HG03565 (cell line): Measurements from ENCODE around the gene SNX25.
A peak's percentile ranks its signal among the peaks of the same experiment; 100 is the strongest.

ENCODE experiments used
- ATAC-seq: cut with Tn5 transposase; IDR thresholded peaks from one replicate; pipeline ENCODE4 v1.9.1; 2021; ENCODE audit warnings: mild to moderate bottlenecking, moderate library complexity; ENCODE audit not compliant: unreplicated experiment

Gene SNX25

GRCh38 chr4:185332575-185333464, 123.4 kb downstream of the SNX25 start:
- peak; percentile 83 for ATAC-seq

- ATAC-seq = no peak
Observed at GRCh38 chr4:185334326-185334725, 124.9 kb downstream of the SNX25 start.

- ATAC-seq = no peak
Observed at GRCh38 chr4:185335579-185335978, 126.2 kb downstream of the SNX25 start.

DNA sequence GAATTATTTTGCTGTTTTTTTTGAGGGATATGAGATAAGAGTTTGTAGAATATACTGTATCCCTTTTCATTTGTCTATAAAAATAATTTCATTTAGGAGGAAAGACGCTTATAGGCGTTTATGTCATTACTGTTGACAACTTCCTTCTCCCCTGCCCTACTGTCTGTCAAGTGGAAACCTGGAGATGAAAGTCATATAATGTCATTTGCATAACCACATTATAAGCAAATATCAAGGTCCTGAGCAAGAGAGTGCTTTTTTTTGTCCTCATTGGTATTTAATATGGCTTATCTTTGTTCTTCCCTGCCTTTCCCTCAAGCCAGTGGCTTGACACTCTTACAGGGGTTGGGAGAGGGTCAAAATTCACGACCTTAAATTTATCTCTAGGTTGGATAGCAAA, 130.5 kb downstream of the SNX25 start:
- no peak for ATAC-seq

GRCh38 chr4:185341377-185341776, 132.0 kb downstream of the SNX25 start:
- ATAC-seq = no peak

- peak; percentile 51 for ATAC-seq
Observed at GRCh38 chr4:185341841-185342240, 132.4 kb downstream of the SNX25 start.

GRCh38 chr4:185343726-185344581, 134.6 kb downstream of the SNX25 start:
- ATAC-seq = no peak

DNA sequence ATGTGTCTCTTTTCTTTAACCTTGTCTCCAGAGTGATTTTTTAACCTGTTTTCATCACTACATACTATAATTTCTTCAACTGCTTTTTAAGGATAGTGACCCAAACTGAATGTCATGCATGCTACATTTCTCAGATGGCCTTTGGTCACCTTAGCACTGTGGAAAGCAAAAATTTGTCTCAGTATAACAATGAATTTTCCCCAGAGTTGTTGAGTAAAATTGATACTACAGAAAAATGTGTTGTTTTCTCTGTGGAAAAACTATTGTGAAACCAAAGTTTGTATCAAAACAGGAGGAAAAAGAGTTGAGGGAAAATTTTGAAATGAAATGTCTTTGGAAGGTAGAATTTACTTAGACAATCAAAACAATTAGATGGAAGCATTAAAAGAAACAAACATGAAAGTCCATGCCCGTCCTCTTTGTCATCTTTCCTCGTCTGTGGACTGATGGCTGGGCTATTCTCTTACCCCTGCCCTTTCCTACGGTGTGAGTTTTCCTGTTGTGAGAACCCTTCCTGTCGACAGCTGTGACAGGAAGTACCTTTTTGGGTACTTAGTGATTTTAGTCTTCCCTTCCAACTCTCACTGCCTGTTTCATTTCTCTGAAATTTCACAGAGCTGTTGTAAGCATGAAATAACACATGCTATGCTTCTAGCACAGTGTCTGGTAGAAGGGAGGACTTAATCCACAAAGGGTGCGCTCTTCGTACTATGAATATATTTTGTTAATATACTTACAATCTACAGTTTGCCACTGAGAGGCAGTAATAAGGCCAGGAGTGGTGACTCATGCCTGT, 135.5 kb downstream of the SNX25 start:
- peak; percentile 55 for ATAC-seq

- no peak for ATAC-seq
Observed at GRCh38 chr4:185346975-185347601, 137.7 kb downstream of the SNX25 start.

GRCh38 chr4:185351691-185352090, 142.3 kb downstream of the SNX25 start:
- ATAC-seq = no peak

DNA sequence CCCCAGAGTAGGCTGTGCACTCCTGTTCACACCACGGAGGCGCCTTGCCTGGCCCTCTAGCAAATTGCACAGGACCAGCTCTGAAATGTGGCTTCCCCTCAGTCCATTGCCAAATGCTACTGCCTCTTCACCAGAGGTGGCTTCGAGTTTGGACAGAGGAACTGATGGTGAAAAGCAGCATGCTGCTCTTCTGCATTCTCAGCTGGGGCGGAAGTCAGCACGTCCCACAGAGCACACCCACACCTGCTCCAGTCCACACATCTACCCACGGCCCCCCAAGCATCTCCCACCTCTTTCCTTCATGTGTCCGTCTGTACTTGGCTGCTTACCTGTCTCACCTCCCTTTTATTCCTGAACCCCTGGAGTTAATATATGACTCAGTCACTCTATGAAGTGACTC, 142.8 kb downstream of the SNX25 start:
- no peak for ATAC-seq

- ATAC-seq = no peak
Observed at GRCh38 chr4:185352741-185353140, 143.3 kb downstream of the SNX25 start.

DNA sequence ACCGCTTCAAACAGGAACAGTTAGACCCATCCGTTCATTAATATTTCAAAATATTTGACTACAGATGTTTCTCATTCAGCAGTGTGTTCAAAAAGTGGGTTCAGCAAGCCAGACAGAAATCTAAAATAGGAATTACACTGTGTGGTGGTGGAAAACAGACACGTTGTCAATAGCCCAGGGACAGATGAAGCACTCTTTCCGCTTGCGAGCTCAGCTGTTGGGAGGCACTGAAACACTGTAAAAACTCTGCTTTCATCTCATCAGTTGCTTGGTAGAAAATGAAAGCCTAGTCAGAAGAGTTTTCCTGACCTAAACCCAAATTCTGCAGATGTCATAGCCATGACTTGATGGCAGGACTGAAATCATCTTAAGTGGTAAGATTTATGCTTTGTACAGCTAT, 147.8 kb downstream of the SNX25 start:
- no peak for ATAC-seq

GRCh38 chr4:185357733-185358440, 148.5 kb downstream of the SNX25 start:
- ATAC-seq = no peak

GRCh38 chr4:185358514-185358913, 149.1 kb downstream of the SNX25 start:
- ATAC-seq = no peak

GRCh38 chr4:185358959-185359358, 149.6 kb downstream of the SNX25 start:
- no peak for ATAC-seq

DNA sequence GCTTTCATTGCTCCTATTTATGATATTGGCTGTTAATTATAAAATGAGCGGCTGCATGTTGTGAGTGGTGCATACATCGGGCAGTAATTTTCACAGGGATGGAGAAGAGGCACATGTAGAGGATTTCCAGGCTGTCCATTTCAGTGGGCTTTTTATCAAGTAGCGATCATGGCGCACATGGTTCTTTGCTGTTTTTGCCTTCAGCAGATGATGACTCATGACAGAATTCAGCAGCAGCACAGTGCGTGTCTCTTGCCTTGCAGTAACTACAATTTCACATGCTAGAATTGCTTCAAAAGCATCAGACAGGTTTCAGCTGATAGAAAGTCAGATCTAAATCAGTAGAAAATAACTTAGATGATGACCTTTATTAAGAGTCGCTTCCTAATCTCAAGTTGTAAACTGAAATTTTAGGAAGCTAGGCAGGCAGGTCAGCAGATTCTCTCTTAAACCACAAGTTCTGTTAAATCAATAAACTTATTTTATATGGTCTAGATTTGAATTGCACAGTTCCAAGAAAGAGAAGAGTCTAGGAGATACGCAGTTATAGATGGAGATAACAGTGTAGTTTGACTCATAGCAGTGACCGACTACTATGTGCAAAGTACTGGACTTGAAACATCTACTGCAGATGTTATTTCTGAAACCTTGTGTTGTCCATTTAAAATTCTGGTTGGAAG, 150.5 kb downstream of the SNX25 start:
- ATAC-seq = no peak

DNA sequence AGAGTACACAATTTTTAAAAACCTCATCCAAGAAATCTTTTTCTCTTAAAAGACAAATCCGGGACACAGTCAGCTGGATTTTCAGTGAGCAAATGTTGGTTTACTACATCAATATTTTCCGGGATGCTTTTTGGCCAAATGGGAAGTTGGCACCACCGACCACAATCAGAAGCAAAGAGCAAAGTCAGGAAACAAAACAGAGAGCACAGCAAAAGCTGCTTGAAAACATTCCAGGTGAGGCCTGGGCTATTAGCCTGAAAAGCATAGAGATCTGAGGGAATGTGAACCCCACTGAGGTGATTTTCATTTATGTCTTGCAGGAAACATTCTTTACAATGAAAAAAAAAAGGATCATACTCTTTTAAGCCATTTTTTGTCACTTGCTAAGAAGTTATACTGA, 152.5 kb downstream of the SNX25 start:
- no peak for ATAC-seq

- ATAC-seq = peak; percentile 41
Observed at GRCh38 chr4:185362570-185362969, 153.2 kb downstream of the SNX25 start.
